Osteoblast (primary cell): ENCODE measurements around the gene HDAC11. TPM values are rescaled to one million over a fixed set of nuclear protein-coding genes. Genes with fewer than 3 reads are reported as not detected.
"Not testable (repeated sequence)": the region's sequence is repeated elsewhere in the genome, so short reads cannot be mapped to it uniquely, and the experiment has no call there.

Experiments used
- DNase-seq: peaks from one replicate; pipeline ENCODE4 v3.0.0; 2011; ENCODE audit warnings: low spot score, mixed read lengths; ENCODE audit not compliant: insufficient read length; ENCODE audit errors: missing footprints
- H2AFZ ChIP-seq: 2 replicates; pipeline ENCODE4 v1.6.0; 2011; ENCODE audit warnings: mild to moderate bottlenecking, low read length
- H3K27ac ChIP-seq: 2 replicates; pipeline ENCODE4 v1.5.1; 2011; ENCODE audit warnings: mild to moderate bottlenecking, low read depth, low read length, moderate library complexity
- H3K27me3 ChIP-seq: 2 replicates; pipeline ENCODE4 v1.6.0; 2012; ENCODE audit warnings: mild to moderate bottlenecking, control low read depth, inconsistent platforms, low read length, moderate library complexity; ENCODE audit not compliant: insufficient read depth
- H3K36me3 ChIP-seq: 2 replicates; pipeline ENCODE4 v1.5.1; 2011; ENCODE audit warnings: mild to moderate bottlenecking, low read length, control low read depth, moderate library complexity; ENCODE audit not compliant: insufficient read depth
- H3K4me1 ChIP-seq: 2 replicates; pipeline ENCODE4 v1.5.1; 2011; ENCODE audit warnings: mild to moderate bottlenecking, low read length, control low read depth, moderate library complexity; ENCODE audit not compliant: insufficient read depth
- H3K4me2 ChIP-seq: 2 replicates; pipeline ENCODE4 v1.6.0; 2011; ENCODE audit warnings: mild to moderate bottlenecking, low read length; ENCODE audit not compliant: insufficient read depth
- H3K4me3 ChIP-seq: fragments of 200-600 bp; sonication (generic); 3 replicates; pipeline ENCODE4 v1.5.1; 2012; ENCODE audit warnings: mild to moderate bottlenecking, low read length, inconsistent platforms; ENCODE audit not compliant: insufficient read depth
- H3K79me2 ChIP-seq: 2 replicates; pipeline ENCODE4 v1.6.0; 2012; ENCODE audit warnings: mild to moderate bottlenecking, low read length, control low read depth, inconsistent platforms; ENCODE audit not compliant: insufficient read depth
- H3K9me3 ChIP-seq: 2 replicates; pipeline ENCODE4 v1.5.1; 2011; ENCODE audit warnings: low read depth, low read length, control low read depth
- H4K20me1 ChIP-seq: 2 replicates; pipeline ENCODE4 v1.6.0; 2012; ENCODE audit warnings: mild to moderate bottlenecking, low read length, control low read depth; ENCODE audit not compliant: insufficient read depth
- CTCF ChIP-seq: IDR thresholded peaks from 2 replicates; pipeline ENCODE4 v1.5.1; 2011; ENCODE audit warnings: mild to moderate bottlenecking, low read depth, low read length, moderate library complexity; ENCODE audit errors: extremely low read depth
- total RNA-seq: library from RNA; depleted of rRNA; stranded (reverse); fragments of >200 nt; gene quantifications from 2 replicates; pipeline ENCODE4 v1.2.3, GENCODE V29; 2012

The HDAC11 gene
- total RNA-seq, 1 donor, result 11.2 TPM

GRCh38 chr3:13483988-13484695 is 4.0 kb downstream of the HDAC11 start:
- DNase-seq, result no peak
- Histone ChIP-seq H3K79me2 (no peaks in the 10 kb centered on the region), H3K9me3 (no peaks in the 10 kb centered on the region), H3K4me2 (no peak overlapping the region), H3K4me3 (no peak overlapping the region), H3K4me1 (peaks cover 3% of the 10 kb centered on the region), H3K36me3 (no peaks in the 10 kb centered on the region), H4K20me1 (no peaks in the 10 kb centered on the region), H3K27ac (no peak overlapping the region), H2AFZ (no peak overlapping the region), H3K27me3 (no peaks in the 10 kb centered on the region)
- TF ChIP-seq CTCF, result no peak

GRCh38 chr3:13484851-13485590 is 4.9 kb downstream of the HDAC11 start:
- Histone ChIP-seq H2AFZ (no peak overlapping the region), H3K27ac (no peak overlapping the region), H3K9me3 (no peaks in the 10 kb centered on the region), H3K36me3 (no peaks in the 10 kb centered on the region), H3K4me1 (no peaks in the 10 kb centered on the region), H3K27me3 (no peaks in the 10 kb centered on the region), H3K4me3 (no peak overlapping the region), H4K20me1 (peaks cover 2% of the 10 kb centered on the region), H3K79me2 (no peaks in the 10 kb centered on the region), H3K4me2 (no peak overlapping the region)
- no peak for TF ChIP-seq CTCF
- DNase-seq, result peak; percentile 81

- not testable (repeated sequence) for DNase-seq, H3K9me3 ChIP-seq, H3K4me2 ChIP-seq, H3K27ac ChIP-seq, H3K27me3 ChIP-seq, H3K36me3 ChIP-seq, H4K20me1 ChIP-seq, H3K4me1 ChIP-seq, H2AFZ ChIP-seq, H3K4me3 ChIP-seq, H3K79me2 ChIP-seq
These were observed 5.8 kb downstream of the HDAC11 start for GRCh38 chr3:13485630-13486562.

GRCh38 chr3:13487403-13487802 is 7.3 kb downstream of the HDAC11 start:
- Histone ChIP-seq H3K4me1 (no peaks in the 10 kb centered on the region), H4K20me1 (peaks cover 7% of the 10 kb centered on the region), H3K36me3 (no peaks in the 10 kb centered on the region), H3K79me2 (no peaks in the 10 kb centered on the region), H3K4me2 (no peak overlapping the region), H3K27ac (no peak overlapping the region), H3K4me3 (no peak overlapping the region), H2AFZ (no peak overlapping the region), H3K9me3 (no peaks in the 10 kb centered on the region), H3K27me3 (no peaks in the 10 kb centered on the region)
- no peak for TF ChIP-seq CTCF
- DNase-seq, result peak; percentile 38
